ENCODE measurements around the gene FMNL3.
A peak's percentile ranks its signal among the peaks of the same experiment; 100 is the strongest.

FMNL3 gene

GRCh38 chr12:49631336-49631907, 75.8 kb downstream of the FMNL3 start:
- no peak for DNase-seq (ENCODE audit: low read depth)
- no peak for TF ChIP-seq CTCF (IDR thresholded peaks at IDR 0.05; ENCODE audit: insufficient read depth, low read depth, low read length, missing control alignments)
- no peak overlapping the region for H3K4me3 ChIP-seq (ENCODE audit: low read length)

- no peak overlapping the region for H3K4me3 ChIP-seq (ENCODE audit: low read length)
- peak; percentile 53 for DNase-seq (ENCODE audit: low read depth)
- TF ChIP-seq CTCF (IDR thresholded peaks at IDR 0.05; ENCODE audit: insufficient read depth, low read depth, low read length, missing control alignments) = no peak
Measured at GRCh38 chr12:49627752-49628360, 79.3 kb downstream of the FMNL3 start.

- no peak for DNase-seq (ENCODE audit: low read depth)
- no peak overlapping the region for H3K4me3 ChIP-seq (ENCODE audit: low read length)
- no peak for TF ChIP-seq CTCF (IDR thresholded peaks at IDR 0.05; ENCODE audit: insufficient read depth, low read depth, low read length, missing control alignments)
Measured at GRCh38 chr12:49626836-49627235, 80.4 kb downstream of the FMNL3 start.

- no peak overlapping the region for H3K4me3 ChIP-seq (ENCODE audit: low read length)
- DNase-seq (ENCODE audit: low read depth) = peak; percentile 39
- TF ChIP-seq CTCF (IDR thresholded peaks at IDR 0.05; ENCODE audit: insufficient read depth, low read depth, low read length, missing control alignments) = no peak
Measured at GRCh38 chr12:49626169-49626835, 80.9 kb downstream of the FMNL3 start.

- DNase-seq (ENCODE audit: low read depth) = peak; percentile 91
- no peak overlapping the region for H3K4me3 ChIP-seq (ENCODE audit: low read length)
- no peak for TF ChIP-seq CTCF (IDR thresholded peaks at IDR 0.05; ENCODE audit: insufficient read depth, low read depth, low read length, missing control alignments)
Measured at GRCh38 chr12:49624921-49625577, 82.2 kb downstream of the FMNL3 start.

- peak within 1 kb of the TSS; percentile 65 for H3K4me3 ChIP-seq (ENCODE audit: low read length)
- DNase-seq (ENCODE audit: low read depth) = peak; percentile 86
- TF ChIP-seq CTCF (IDR thresholded peaks at IDR 0.05; ENCODE audit: insufficient read depth, low read depth, low read length, missing control alignments) = no peak
Measured at GRCh38 chr12:49623142-49623904, 83.9 kb downstream of the FMNL3 start, which contains the start of gene PRPF40B. TSS of gene PRPF40B (plus strand) at chr12:49623561. CDS start at chr12:49623591, 30 bp downstream.

Measured in epithelial cell of esophagus (primary cell).